Panc1 (cell line): ENCODE data around the gene RELB. TPM values are rescaled to one million over a fixed set of nuclear protein-coding genes. Genes with fewer than 3 reads are reported as not detected.

ENCODE experiments used
- ATAC-seq: fragments of 200-7000 bp; cut with Tn5 transposase; 2 replicates; pipeline ENCODE4 v1.9.1; 2020; ENCODE audit warnings: mild to moderate bottlenecking, moderate library complexity
- BruUV-seq: library from RNA; stranded (reverse); fragments of 400-500 nt; replicated peaks from 2 replicates; lab custom pipeline; 2021; lab: Mats Ljungman, UMichigan
- CTCF ChIA-PET: fragments of 300-600 bp; sonication (Branson Sonifier 250); formaldehyde crosslinking; loops from one replicate; lab custom pipeline; 2022; ENCODE audit warnings: antibody characterized with exemption; lab: Charles Lee
- POLR2A ChIA-PET: fragments of 300-600 bp; sonication (Branson Sonifier 250); formaldehyde crosslinking; loops from one replicate; lab custom pipeline; 2022; ENCODE audit warnings: antibody characterized with exemption; lab: Charles Lee
- DNase-seq: peaks from one replicate; pipeline ENCODE4 v3.0.0-alpha.2; 2010; ENCODE audit warnings: low read depth, low spot score
- H3K27ac ChIP-seq: 2 replicates; pipeline ENCODE4 v1.5.1; 2011; ENCODE audit warnings: mild to moderate bottlenecking, low read length, inconsistent platforms
- H3K27me3 ChIP-seq: fragments of 200-500 bp; sonication (Bioruptor generic); 2 replicates; pipeline ENCODE4 v1.6.0; 2014; ENCODE audit warnings: low read length, inconsistent platforms; ENCODE audit not compliant: control insufficient read depth, insufficient read depth
- H3K36me3 ChIP-seq: fragments of 200-500 bp; sonication (Bioruptor generic); 2 replicates; pipeline ENCODE4 v1.5.1; 2014; ENCODE audit warnings: inconsistent platforms, mild to moderate bottlenecking, low read length, moderate library complexity; ENCODE audit not compliant: control insufficient read depth, insufficient read depth
- H3K4me1 ChIP-seq: 2 replicates; pipeline ENCODE4 v1.5.1; 2011; ENCODE audit warnings: inconsistent platforms, mild to moderate bottlenecking, low read length, moderate library complexity; ENCODE audit not compliant: control insufficient read depth, insufficient read depth
- H3K4me3 ChIP-seq, 2 experiments: 2 replicates each; pipeline ENCODE4 v1.5.1; 2011 to 2012; ENCODE audit warnings: low read depth in 2 of 2, low read length in 2 of 2, mild to moderate bottlenecking in 2 of 2, inconsistent platforms in 1 of 2, moderate library complexity in 1 of 2
- H3K9me3 ChIP-seq: fragments of 200-500 bp; sonication (Bioruptor generic); 2 replicates; pipeline ENCODE4 v1.5.1; 2014; ENCODE audit warnings: low read depth, mild to moderate bottlenecking, inconsistent platforms, low read length, moderate library complexity; ENCODE audit not compliant: control insufficient read depth, insufficient read depth
- POLR2AphosphoS5 ChIP-seq: IDR thresholded peaks from 2 replicates; pipeline ENCODE4 v1.6.1; 2012; ENCODE audit warnings: mild to moderate bottlenecking, low read depth, low read length, moderate library complexity
- SIN3A ChIP-seq: IDR thresholded peaks from 2 replicates; pipeline ENCODE4 v1.6.1; 2012; ENCODE audit warnings: low read depth, mild to moderate bottlenecking, low read length, moderate library complexity, borderline replicate concordance; ENCODE audit not compliant: insufficient read depth
- TCF7L2 ChIP-seq: IDR thresholded peaks from 2 replicates; pipeline ENCODE4 v1.6.1; 2011; ENCODE audit warnings: mild to moderate bottlenecking, low read depth, low read length, inconsistent platforms
- in situ Hi-C: cut with HindIII; loops from 2 replicates; pipeline ENCODE4 v1.10.0; 2016; ENCODE audit warnings: low sequenced_read_pairs, low pct_unique_long_range_greater_than_20kb
- intact Hi-C: fragments of 100-400 bp; cut with micrococcal nuclease; formaldehyde crosslinking; loops from one replicate; pipeline ENCODE4 v1.10.0; 2022; ENCODE audit not compliant: unreplicated experiment
- total RNA-seq: library from RNA; stranded (reverse); gene quantifications from one replicate; pipeline ENCODE4 v1.2.1, GENCODE V29; 2021; ENCODE audit not compliant: unreplicated experiment
- TF ChIP-seq, protein P1 (sequence below), 2 experiments: IDR thresholded peaks; 2 replicates each; pipeline ENCODE4 v1.6.1; 2011 to 2012; ENCODE audit warnings: low read depth in 2 of 2, control low read depth in 1 of 2, low read length in 1 of 2, mild to moderate bottlenecking in 1 of 2, moderate library complexity in 1 of 2; ENCODE audit not compliant: insufficient read depth in 1 of 2
- TF ChIP-seq, protein P2 (sequence below): fragments of 450-650 bp; IDR thresholded peaks from 2 replicates; pipeline ENCODE4 v1.5.1; 2017; ENCODE audit warnings: mild to moderate bottlenecking

Gene RELB
- total RNA-seq, 1 experiment from 2014 or later: 28.1 TPM

DNA sequence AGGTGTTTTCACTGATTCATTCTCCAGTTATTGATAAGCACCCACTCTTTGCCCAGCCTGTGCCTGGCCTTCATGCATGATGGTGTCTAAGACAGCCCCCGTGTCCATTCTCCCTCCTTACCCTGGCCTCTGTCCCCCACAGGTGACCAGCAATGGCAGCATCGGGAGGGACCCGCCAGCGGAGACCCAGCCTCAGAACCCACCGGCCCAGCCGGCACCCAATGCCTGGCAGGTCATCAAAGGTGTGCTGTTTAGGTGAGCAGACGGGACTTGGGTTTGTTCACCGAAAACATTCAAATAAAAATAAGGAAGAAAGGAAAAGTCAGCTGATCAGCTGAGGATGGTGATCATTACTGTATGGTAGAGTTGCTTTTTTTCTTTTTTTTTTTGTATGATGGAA, 39.4 kb upstream of the RELB start:
- BruUV-seq: no TSS peak

DNA sequence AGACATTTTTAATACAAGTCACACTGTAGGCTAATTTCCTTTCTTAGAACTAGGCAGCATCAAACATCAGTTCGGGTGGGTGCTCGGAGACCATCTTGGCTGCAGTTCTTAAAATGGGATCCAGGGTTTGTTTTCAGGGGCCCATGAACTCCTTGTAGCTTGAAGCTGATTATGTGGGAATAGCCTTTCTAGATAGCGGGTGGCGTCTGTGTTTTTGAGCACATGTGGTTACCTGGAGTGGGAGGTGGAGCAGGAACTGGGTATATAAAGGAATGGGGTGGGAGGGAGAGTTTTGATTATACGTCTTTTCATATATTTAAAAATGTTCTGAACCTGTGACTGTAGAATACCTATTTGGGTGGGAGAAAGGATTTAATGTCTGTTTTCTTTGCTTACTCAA, 33.1 kb upstream of the RELB start:
- BruUV-seq: no TSS peak
- H3K4me3 ChIP-seq: no peak overlapping the region
- intact Hi-C loops (no loop called here), in situ Hi-C loops (no loop called here)
- no peaks in the 10 kb centered on the region for H3K27me3 ChIP-seq
- CTCF ChIA-PET: no interaction called here
- POLR2A ChIA-PET: no interaction called here
- H3K36me3 ChIP-seq: peaks cover 2% of the 10 kb centered on the region; the same call in 1 of the 2 replicates
- TF ChIP-seq POLR2AphosphoS5: no peak
- TF ChIP-seq, protein P1, sequence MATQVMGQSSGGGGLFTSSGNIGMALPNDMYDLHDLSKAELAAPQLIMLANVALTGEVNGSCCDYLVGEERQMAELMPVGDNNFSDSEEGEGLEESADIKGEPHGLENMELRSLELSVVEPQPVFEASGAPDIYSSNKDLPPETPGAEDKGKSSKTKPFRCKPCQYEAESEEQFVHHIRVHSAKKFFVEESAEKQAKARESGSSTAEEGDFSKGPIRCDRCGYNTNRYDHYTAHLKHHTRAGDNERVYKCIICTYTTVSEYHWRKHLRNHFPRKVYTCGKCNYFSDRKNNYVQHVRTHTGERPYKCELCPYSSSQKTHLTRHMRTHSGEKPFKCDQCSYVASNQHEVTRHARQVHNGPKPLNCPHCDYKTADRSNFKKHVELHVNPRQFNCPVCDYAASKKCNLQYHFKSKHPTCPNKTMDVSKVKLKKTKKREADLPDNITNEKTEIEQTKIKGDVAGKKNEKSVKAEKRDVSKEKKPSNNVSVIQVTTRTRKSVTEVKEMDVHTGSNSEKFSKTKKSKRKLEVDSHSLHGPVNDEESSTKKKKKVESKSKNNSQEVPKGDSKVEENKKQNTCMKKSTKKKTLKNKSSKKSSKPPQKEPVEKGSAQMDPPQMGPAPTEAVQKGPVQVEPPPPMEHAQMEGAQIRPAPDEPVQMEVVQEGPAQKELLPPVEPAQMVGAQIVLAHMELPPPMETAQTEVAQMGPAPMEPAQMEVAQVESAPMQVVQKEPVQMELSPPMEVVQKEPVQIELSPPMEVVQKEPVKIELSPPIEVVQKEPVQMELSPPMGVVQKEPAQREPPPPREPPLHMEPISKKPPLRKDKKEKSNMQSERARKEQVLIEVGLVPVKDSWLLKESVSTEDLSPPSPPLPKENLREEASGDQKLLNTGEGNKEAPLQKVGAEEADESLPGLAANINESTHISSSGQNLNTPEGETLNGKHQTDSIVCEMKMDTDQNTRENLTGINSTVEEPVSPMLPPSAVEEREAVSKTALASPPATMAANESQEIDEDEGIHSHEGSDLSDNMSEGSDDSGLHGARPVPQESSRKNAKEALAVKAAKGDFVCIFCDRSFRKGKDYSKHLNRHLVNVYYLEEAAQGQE (IDR thresholded peaks at IDR 0.05; ENCODE audit: insufficient read depth in 1 of 2, low read depth in 2 of 2, low read length in 1 of 2): no peak
- TF ChIP-seq, protein P2, sequence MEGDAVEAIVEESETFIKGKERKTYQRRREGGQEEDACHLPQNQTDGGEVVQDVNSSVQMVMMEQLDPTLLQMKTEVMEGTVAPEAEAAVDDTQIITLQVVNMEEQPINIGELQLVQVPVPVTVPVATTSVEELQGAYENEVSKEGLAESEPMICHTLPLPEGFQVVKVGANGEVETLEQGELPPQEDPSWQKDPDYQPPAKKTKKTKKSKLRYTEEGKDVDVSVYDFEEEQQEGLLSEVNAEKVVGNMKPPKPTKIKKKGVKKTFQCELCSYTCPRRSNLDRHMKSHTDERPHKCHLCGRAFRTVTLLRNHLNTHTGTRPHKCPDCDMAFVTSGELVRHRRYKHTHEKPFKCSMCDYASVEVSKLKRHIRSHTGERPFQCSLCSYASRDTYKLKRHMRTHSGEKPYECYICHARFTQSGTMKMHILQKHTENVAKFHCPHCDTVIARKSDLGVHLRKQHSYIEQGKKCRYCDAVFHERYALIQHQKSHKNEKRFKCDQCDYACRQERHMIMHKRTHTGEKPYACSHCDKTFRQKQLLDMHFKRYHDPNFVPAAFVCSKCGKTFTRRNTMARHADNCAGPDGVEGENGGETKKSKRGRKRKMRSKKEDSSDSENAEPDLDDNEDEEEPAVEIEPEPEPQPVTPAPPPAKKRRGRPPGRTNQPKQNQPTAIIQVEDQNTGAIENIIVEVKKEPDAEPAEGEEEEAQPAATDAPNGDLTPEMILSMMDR: no peak
- no peak for TF ChIP-seq TCF7L2
- TF ChIP-seq SIN3A: no peak
- no peak for DNase-seq
- no peaks in the 10 kb centered on the region for H3K4me1 ChIP-seq
- ATAC-seq: no peak
- no peaks in the 10 kb centered on the region for H3K9me3 ChIP-seq
- no peak overlapping the region for H3K27ac ChIP-seq

More for the DNA sequence above, 39.4 kb upstream of the RELB start:
- in situ Hi-C loops: no loop called here
- CTCF ChIA-PET: no interaction called here
- POLR2A ChIA-PET: no interaction called here
- H3K4me1 ChIP-seq: no peaks in the 10 kb centered on the region
- no peaks in the 10 kb centered on the region for H3K27me3 ChIP-seq
- H3K27ac ChIP-seq: no peak overlapping the region
- H3K9me3 ChIP-seq: no peaks in the 10 kb centered on the region
- no peak overlapping the region for H3K4me3 ChIP-seq
- no peak for TF ChIP-seq SIN3A
- TF ChIP-seq, protein P1 (IDR thresholded peaks at IDR 0.05; ENCODE audit: insufficient read depth in 1 of 2, low read depth in 2 of 2, low read length in 1 of 2): no peak
- TF ChIP-seq POLR2AphosphoS5: no peak
- TF ChIP-seq, protein P2: no peak
- TF ChIP-seq TCF7L2: no peak
- intact Hi-C loops: no loop called here
- DNase-seq (no peak), ATAC-seq (no peak)
- peaks cover 2% of the 10 kb centered on the region; the same call in 1 of the 2 replicates for H3K36me3 ChIP-seq
